Caki2 (cell line): ENCODE measurements around the gene CDX1. TPM values are rescaled to one million over a fixed set of nuclear protein-coding genes. Genes with fewer than 3 reads are reported as not detected.

ENCODE experiments used
- total RNA-seq: library from RNA; depleted of rRNA; stranded (reverse); fragments of >200 nt; shearing (Covaris generic); gene quantifications from 2 replicates; pipeline ENCODE4 v1.2.3, GENCODE V29; 2014; ENCODE audit warnings: low replicate concordance; rRNA removed

CDX1 gene
- total RNA-seq, 1 experiment from 2014 or later: not detected

Other genes with a start within 250 kb of the CDX1 start
- gene PDE6A, start 222.0 kb upstream of the CDX1 start, total RNA-seq: 0.07 and 0.14 TPM in 2 replicates
- 16.3 and 17.3 TPM in 2 replicates for gene SLC26A2, start 206.0 kb upstream of the CDX1 start, total RNA-seq
- gene TIGD6, start 166.1 kb upstream of the CDX1 start, total RNA-seq: 2.2 and 4.2 TPM in 2 replicates
- gene HMGXB3, start 166.0 kb upstream of the CDX1 start, total RNA-seq: 18.9 and 19.9 TPM in 2 replicates
- gene CSF1R, start 80.2 kb upstream of the CDX1 start, total RNA-seq: not detected in 2 replicates
- gene PDGFRB, start 10.9 kb upstream of the CDX1 start, total RNA-seq: 1.4 and 16.3 TPM in 2 replicates
- not detected in 2 replicates for gene SLC6A7, start 23.3 kb downstream of the CDX1 start, total RNA-seq
- not detected in 2 replicates for gene CAMK2A, start 123.0 kb downstream of the CDX1 start, total RNA-seq
- not detected in 2 replicates for gene ARSI, start 136.1 kb downstream of the CDX1 start, total RNA-seq
- gene TCOF1, start 190.9 kb downstream of the CDX1 start, total RNA-seq: 46.0 and 53.1 TPM in 2 replicates
- 29.4 and 30.7 TPM in 2 replicates for gene CD74, start 246.1 kb downstream of the CDX1 start, total RNA-seq